ENCODE data around the gene PLXND1. TPM values are rescaled to one million over a fixed set of nuclear protein-coding genes. Genes with fewer than 3 reads are reported as not detected.

PLXND1 gene
- total and polyA plus RNA-seq, 2 donors (not counting 1 experiment from before 2014, with no cell fraction given), result 89.6 to 109 TPM

GRCh38 chr3:129604767-129605166, 1.7 kb downstream of the PLXND1 start:
- H2AFZ ChIP-seq (ENCODE audit: low read length), result no peak overlapping the region
- H3K79me2 ChIP-seq (ENCODE audit: control insufficient read depth, insufficient read depth, low read length), result peaks cover 65% of the 10 kb centered on the region
- peak overlapping the region; percentile 53 to 86 (median 75) for H3K4me3 ChIP-seq (replicated peaks in 1 of 4; ENCODE audit: control extremely low read depth in 1 of 4, insufficient read depth in 1 of 4, low read depth in 3 of 4, low read length in 4 of 4)
- H3K27me3 ChIP-seq (ENCODE audit: control insufficient read depth, insufficient read depth, low read length), result no peaks in the 10 kb centered on the region
- peaks cover 34% of the 10 kb centered on the region for H3K4me1 ChIP-seq (ENCODE audit: control insufficient read depth, extremely low read depth, insufficient read depth, low read length)
- H3K9ac ChIP-seq (ENCODE audit: insufficient read depth, low read length), result peak overlapping the region; percentile 31
- no peaks in the 10 kb centered on the region for H3K9me3 ChIP-seq (ENCODE audit: control insufficient read depth, insufficient read depth, low read depth, low read length)
- TF ChIP-seq CTCF (conservative IDR thresholded peaks at IDR 0.05 in 1 of 2, IDR thresholded peaks at IDR 0.05 in 1 of 2; ENCODE audit: low read depth in 1 of 2, low read length in 2 of 2) (no peak), EZH2 (IDR thresholded peaks at IDR 0.05; ENCODE audit: low read length, missing control alignments) (no peak)
- H3K27ac ChIP-seq (ENCODE audit: insufficient read depth, low read length), result no peak overlapping the region
- H3K4me2 ChIP-seq (ENCODE audit: extremely low read depth, insufficient read depth, low read length), result peak overlapping the region; percentile 96
- no peaks in the 10 kb centered on the region for H3K36me3 ChIP-seq (ENCODE audit: control insufficient read depth, insufficient read depth, low read length)
- no peaks in the 10 kb centered on the region for H4K20me1 ChIP-seq (ENCODE audit: control insufficient read depth, extremely low read depth, insufficient read depth, low read length)
- no peak for DNase-seq (ENCODE audit: low read depth in 2 of 2)

GRCh38 chr3:129603991-129604749, 2.3 kb downstream of the PLXND1 start:
- no peak overlapping the region for H2AFZ ChIP-seq (ENCODE audit: low read length)
- no peaks in the 10 kb centered on the region for H3K9me3 ChIP-seq (ENCODE audit: control insufficient read depth, insufficient read depth, low read depth, low read length)
- no peaks in the 10 kb centered on the region for H3K27me3 ChIP-seq (ENCODE audit: control insufficient read depth, insufficient read depth, low read length)
- peak overlapping the region; percentile 66 for H3K27ac ChIP-seq (ENCODE audit: insufficient read depth, low read length)
- peak overlapping the region; percentile 53 to 86 (median 75) for H3K4me3 ChIP-seq (replicated peaks in 1 of 4; ENCODE audit: control extremely low read depth in 1 of 4, insufficient read depth in 1 of 4, low read depth in 3 of 4, low read length in 4 of 4)
- no peaks in the 10 kb centered on the region for H4K20me1 ChIP-seq (ENCODE audit: control insufficient read depth, extremely low read depth, insufficient read depth, low read length)
- H3K4me2 ChIP-seq (ENCODE audit: extremely low read depth, insufficient read depth, low read length), result peak overlapping the region; percentile 96
- peaks cover 37% of the 10 kb centered on the region for H3K4me1 ChIP-seq (ENCODE audit: control insufficient read depth, extremely low read depth, insufficient read depth, low read length)
- peak overlapping the region; percentile 51 for H3K9ac ChIP-seq (ENCODE audit: insufficient read depth, low read length)
- H3K79me2 ChIP-seq (ENCODE audit: control insufficient read depth, insufficient read depth, low read length), result peaks cover 70% of the 10 kb centered on the region
- DNase-seq (ENCODE audit: low read depth in 2 of 2), result no peak
- TF ChIP-seq CTCF (conservative IDR thresholded peaks at IDR 0.05 in 1 of 2, IDR thresholded peaks at IDR 0.05 in 1 of 2; ENCODE audit: low read depth in 1 of 2, low read length in 2 of 2) (no peak), EZH2 (IDR thresholded peaks at IDR 0.05; ENCODE audit: low read length, missing control alignments) (no peak)
- no peaks in the 10 kb centered on the region for H3K36me3 ChIP-seq (ENCODE audit: control insufficient read depth, insufficient read depth, low read length)

GRCh38 chr3:129603561-129603942, 2.9 kb downstream of the PLXND1 start:
- peak overlapping the region; percentile 51 for H3K9ac ChIP-seq (ENCODE audit: insufficient read depth, low read length)
- H3K9me3 ChIP-seq (ENCODE audit: control insufficient read depth, insufficient read depth, low read depth, low read length), result no peaks in the 10 kb centered on the region
- no peak overlapping the region for H2AFZ ChIP-seq (ENCODE audit: low read length)
- H3K4me2 ChIP-seq (ENCODE audit: extremely low read depth, insufficient read depth, low read length), result peak overlapping the region; percentile 96
- no peak for TF ChIP-seq EZH2 (IDR thresholded peaks at IDR 0.05; ENCODE audit: low read length, missing control alignments)
- H3K4me1 ChIP-seq (ENCODE audit: control insufficient read depth, extremely low read depth, insufficient read depth, low read length), result peaks cover 42% of the 10 kb centered on the region
- H3K27ac ChIP-seq (ENCODE audit: insufficient read depth, low read length), result peak overlapping the region; percentile 66
- no peak for DNase-seq (ENCODE audit: low read depth in 2 of 2)
- H4K20me1 ChIP-seq (ENCODE audit: control insufficient read depth, extremely low read depth, insufficient read depth, low read length), result no peaks in the 10 kb centered on the region
- H3K79me2 ChIP-seq (ENCODE audit: control insufficient read depth, insufficient read depth, low read length), result peaks cover 76% of the 10 kb centered on the region
- H3K36me3 ChIP-seq (ENCODE audit: control insufficient read depth, insufficient read depth, low read length), result no peaks in the 10 kb centered on the region
- peak overlapping the region; percentile 53 to 86 (median 75) for H3K4me3 ChIP-seq (replicated peaks in 1 of 4; ENCODE audit: control extremely low read depth in 1 of 4, insufficient read depth in 1 of 4, low read depth in 3 of 4, low read length in 4 of 4)
- H3K27me3 ChIP-seq (ENCODE audit: control insufficient read depth, insufficient read depth, low read length), result no peaks in the 10 kb centered on the region

All from fibroblast of lung (primary cell).